Mucosa of descending colon (tissue), 3 donors: ENCODE measurements around the gene STK32C. TPM values are rescaled to one million over a fixed set of nuclear protein-coding genes. Genes with fewer than 3 reads are reported as not detected.
A peak's percentile ranks its signal among the peaks of the same experiment; 100 is the strongest.
"Not testable (repeated sequence)": the region's sequence is repeated elsewhere in the genome, so short reads cannot be mapped to it uniquely, and the experiment has no call there.

Experiments
- ATAC-seq: fragments of 200-7000 bp; cut with Tn5 transposase; one replicate; pipeline ENCODE4 v1.9.1; 2020; ENCODE audit warnings: mild to moderate bottlenecking, moderate library complexity
- DNase-seq, 3 donors: peaks; one replicate each; pipeline ENCODE4 v3.0.0-alpha.2; 2020
- H3K36me3 ChIP-seq: fragments of 200-600 bp; one replicate; pipeline ENCODE4 v1.8.0; 2021; ENCODE audit warnings: low read depth, mild to moderate bottlenecking
- H3K4me1 ChIP-seq: fragments of 200-600 bp; one replicate; pipeline ENCODE4 v1.8.0; 2021; ENCODE audit warnings: low read depth, mild to moderate bottlenecking
- H3K4me3 ChIP-seq: fragments of 200-600 bp; one replicate; pipeline ENCODE4 v1.8.0; 2021; ENCODE audit warnings: mild to moderate bottlenecking
- H3K9me3 ChIP-seq: fragments of 200-600 bp; one replicate; pipeline ENCODE4 v1.8.0; 2021; ENCODE audit warnings: mild to moderate bottlenecking
- CTCF ChIP-seq: fragments of 200-600 bp; IDR thresholded peaks from one replicate; pipeline ENCODE4 v1.8.0; 2022; ENCODE audit warnings: antibody characterized with exemption, mild to moderate bottlenecking
- intact Hi-C, 2 donors: fragments of 100-400 bp; cut with DNase I in 1 of 2; cut with micrococcal nuclease in 1 of 2; formaldehyde crosslinking; loops; one replicate each; pipeline versions ENCODE4 v1.11.0 to v1.11.1; 2022; cut with DNase I, micrococcal nuclease
- total RNA-seq, 3 donors: library from RNA; stranded (reverse); fragmentation: NEBNext Ultra II Directional in 2 of 3; extraction: Animal tissue kit (Norgen Biotek cat#: 25700) in 2 of 3; gene quantifications; one replicate each; pipeline versions ENCODE4 v1.2.1 to v1.2.4, GENCODE V29; 2021 to 2023
- donor health status: DM: no; HTN: no; CAD: no; lungs with moderate emphysema.
- donor health status: DM: no; HTN: no; CAD: no.
- donor health status: DM: no; HTN: yes; CAD: no.

Gene STK32C
- total RNA-seq, 3 donors from 2014 or later: 4.5 to 11.5 (median 11.1) TPM

GRCh38 chr10:132353456-132354355, 46.0 kb upstream of the STK32C start:
- DNase-seq (peak in 1 of 3 donors; percentile 33), ATAC-seq (no peak)

GRCh38 chr10:132352462-132353308, 44.9 kb upstream of the STK32C start:
- not testable (repeated sequence) for H3K36me3 ChIP-seq
- intact Hi-C loops: loop anchor here (5.0 to 10.0 kb wide), 2 partner anchors 128 to 130 kb away; no protein-coding TSS in a partner anchor

More at GRCh38 chr10:132353456-132354355, 46.0 kb upstream of the STK32C start:
- no peak overlapping the region for H3K4me3 ChIP-seq
- H3K36me3 ChIP-seq: no peaks in the 10 kb centered on the region
- no peak for TF ChIP-seq CTCF
- intact Hi-C loops: loop anchor here (5.0 to 10.0 kb wide), 2 partner anchors 129 to 131 kb away; no protein-coding TSS in a partner anchor
- H3K9me3 ChIP-seq: no peaks in the 10 kb centered on the region
- no peaks in the 10 kb centered on the region for H3K4me1 ChIP-seq

GRCh38 chr10:132351611-132352010, 43.9 kb upstream of the STK32C start:
- intact Hi-C loops: loop anchor here (5.0 to 10.0 kb wide), 2 partner anchors 127 to 129 kb away; no protein-coding TSS in a partner anchor
- DNase-seq (peak in 1 of 3 donors; percentile 30), ATAC-seq (no peak)
- no peak for TF ChIP-seq CTCF
- Histone ChIP-seq H3K4me1 (no peaks in the 10 kb centered on the region), H3K36me3 (no peaks in the 10 kb centered on the region), H3K4me3 (no peak overlapping the region), H3K9me3 (no peaks in the 10 kb centered on the region)

More at GRCh38 chr10:132352462-132353308, 44.9 kb upstream of the STK32C start:
- H3K4me1 ChIP-seq, H3K9me3 ChIP-seq, H3K4me3 ChIP-seq: not testable (repeated sequence)
- peak; percentile 70 to 92 (median 86) for DNase-seq
- ATAC-seq: peak; percentile 83
- peak; percentile 90 for TF ChIP-seq CTCF

- ATAC-seq (no peak), DNase-seq (peak in 1 of 3 donors; percentile 37)
- Histone ChIP-seq H3K9me3 (no peaks in the 10 kb centered on the region), H3K36me3 (no peaks in the 10 kb centered on the region), H3K4me1 (no peaks in the 10 kb centered on the region), H3K4me3 (no peak overlapping the region)
- no peak for TF ChIP-seq CTCF
- intact Hi-C loops: loop anchor here (5.0 to 10.0 kb wide), 2 partner anchors 126 to 129 kb away; no protein-coding TSS in a partner anchor
Measured at GRCh38 chr10:132350946-132351345, 43.2 kb upstream of the STK32C start.

GRCh38 chr10:132350391-132350790, 42.6 kb upstream of the STK32C start:
- Histone ChIP-seq H3K36me3 (no peaks in the 10 kb centered on the region), H3K4me3 (no peak overlapping the region), H3K4me1 (no peaks in the 10 kb centered on the region), H3K9me3 (no peaks in the 10 kb centered on the region)
- DNase-seq (peak in 1 of 3 donors; percentile 25), ATAC-seq (no peak)
- intact Hi-C loops: loop anchor here (5.0 to 10.0 kb wide), 2 partner anchors 126 to 128 kb away; no protein-coding TSS in a partner anchor
- no peak for TF ChIP-seq CTCF
